IMR-90 (cell line): ENCODE measurements around the gene MED13. TPM values are rescaled to one million over a fixed set of nuclear protein-coding genes. Genes with fewer than 3 reads are reported as not detected.

Source experiments
- ATAC-seq: fragments of 200-7000 bp; cut with Tn5 transposase; 2 replicates; pipeline ENCODE4 v1.9.1; 2020; ENCODE audit warnings: low read depth, mild to moderate bottlenecking, moderate library complexity
- BruUV-seq: library from RNA; stranded (reverse); fragments of 400-500 nt; replicated peaks from 2 replicates; lab custom pipeline; 2021; lab: Mats Ljungman, UMichigan
- CTCF ChIA-PET: fragments of 300-600 bp; formaldehyde crosslinking; extraction: SDS; loops from one replicate; lab custom pipeline; 2021; ENCODE audit warnings: antibody characterized with exemption; lab: Yijun Ruan, JAX
- POLR2A ChIA-PET: fragments of 300-600 bp; sonication (Branson Sonifier 250); formaldehyde crosslinking; loops from one replicate; lab custom pipeline; 2022; ENCODE audit warnings: antibody characterized with exemption; ENCODE audit not compliant: unreplicated experiment; lab: Charles Lee
- DNase-seq: peaks from one replicate; pipeline ENCODE4 v3.0.0; 2013
- H2AFZ ChIP-seq: replicated peaks from 2 replicates; pipeline ENCODE3; 2013; ENCODE audit warnings: low read length, mild to moderate bottlenecking; ENCODE audit not compliant: poor library complexity
- H2AK5ac ChIP-seq: 2 replicates; pipeline ENCODE4 v1.6.1; 2013; ENCODE audit warnings: low read depth, low read length, inconsistent platforms
- H2AK9ac ChIP-seq: replicated peaks from 2 replicates; pipeline ENCODE3; 2013; ENCODE audit warnings: mild to moderate bottlenecking, low read depth, low read length, moderate library complexity; ENCODE audit not compliant: poor library complexity
- H2BK120ac ChIP-seq: 2 replicates; pipeline ENCODE4 v1.6.1; 2013; ENCODE audit warnings: low read depth, low read length, inconsistent platforms
- H2BK15ac ChIP-seq: 3 replicates; pipeline ENCODE4 v1.6.1; 2013; ENCODE audit warnings: low read depth, low read length, inconsistent platforms
- H2BK20ac ChIP-seq: 2 replicates; pipeline ENCODE4 v1.6.1; 2013; ENCODE audit warnings: low read depth, mild to moderate bottlenecking, inconsistent platforms, low read length, moderate library complexity
- H2BK5ac ChIP-seq: 2 replicates; pipeline ENCODE4 v1.6.1; 2013; ENCODE audit warnings: mild to moderate bottlenecking, low read depth, low read length, inconsistent platforms; ENCODE audit not compliant: poor library complexity, severe bottlenecking
- H3K14ac ChIP-seq: replicated peaks from 2 replicates; pipeline ENCODE4 v1.6.1; 2013; ENCODE audit warnings: low read depth, low read length, inconsistent platforms
- H3K18ac ChIP-seq: 2 replicates; pipeline ENCODE4 v1.6.1; 2013; ENCODE audit warnings: low read depth, low read length, control low read depth
- H3K23ac ChIP-seq: 2 replicates; pipeline ENCODE4 v1.6.1; 2013; ENCODE audit warnings: low read depth, low read length, inconsistent platforms
- H3K27ac ChIP-seq: 2 replicates; pipeline ENCODE4 v1.5.1; 2013; ENCODE audit warnings: mild to moderate bottlenecking, control low read depth, low read length; ENCODE audit not compliant: insufficient read depth
- H3K27me3 ChIP-seq: 2 replicates; pipeline ENCODE4 v1.6.1; 2013; ENCODE audit warnings: low read length; ENCODE audit not compliant: control insufficient read depth, insufficient read depth
- H3K36me3 ChIP-seq: 2 replicates; pipeline ENCODE4 v1.6.1; 2013; ENCODE audit warnings: low read length, mixed read lengths; ENCODE audit not compliant: control insufficient read depth, insufficient read depth
- H3K4ac ChIP-seq: 2 replicates; pipeline ENCODE4 v1.6.1; 2013; ENCODE audit warnings: low read depth, low read length, inconsistent platforms
- H3K4me1 ChIP-seq: 2 replicates; pipeline ENCODE4 v1.6.1; 2013; ENCODE audit warnings: low read length, mixed read lengths; ENCODE audit not compliant: control insufficient read depth, insufficient read depth
- H3K4me2 ChIP-seq: 2 replicates; pipeline ENCODE4 v1.6.1; 2013; ENCODE audit warnings: low read depth, mild to moderate bottlenecking, control low read depth, low read length, moderate library complexity
- H3K4me3 ChIP-seq: 2 replicates; pipeline ENCODE4 v1.5.1; 2013; ENCODE audit warnings: low read depth, mild to moderate bottlenecking, control low read depth, low read length, moderate library complexity; ENCODE audit not compliant: insufficient read depth
- H3K56ac ChIP-seq: 2 replicates; pipeline ENCODE4 v1.6.1; 2013; ENCODE audit warnings: low read length, inconsistent platforms; ENCODE audit not compliant: insufficient read depth; ENCODE audit errors: extremely low read depth
- H3K79me1 ChIP-seq, 2 experiments: 2 replicates each; pipeline ENCODE4 v1.6.1; 2013; ENCODE audit warnings: low read length in 2 of 2, inconsistent platforms in 1 of 2, low read depth in 1 of 2
- H3K9ac ChIP-seq: 2 replicates; pipeline ENCODE4 v1.6.1; 2013; ENCODE audit warnings: low read depth, low read length, control low read depth
- H3K9me1 ChIP-seq: 2 replicates; pipeline ENCODE4 v1.6.1; 2013; ENCODE audit warnings: low read length, inconsistent platforms; ENCODE audit not compliant: insufficient read depth
- H3K9me3 ChIP-seq: 2 replicates; pipeline ENCODE4 v1.6.1; 2013; ENCODE audit warnings: low read length; ENCODE audit not compliant: control insufficient read depth, insufficient read depth
- H4K20me1 ChIP-seq: 2 replicates; pipeline ENCODE4 v1.6.1; 2013; ENCODE audit warnings: low read length, inconsistent platforms; ENCODE audit not compliant: insufficient read depth
- H4K5ac ChIP-seq: 2 replicates; pipeline ENCODE4 v1.6.1; 2013; ENCODE audit warnings: mild to moderate bottlenecking, low read depth, low read length, control low read depth
- H4K8ac ChIP-seq, 2 experiments: 2 replicates each; pipeline ENCODE4 v1.6.1; 2013; ENCODE audit warnings: low read depth in 2 of 2, low read length in 2 of 2, control low read depth in 1 of 2, inconsistent platforms in 1 of 2
- H4K91ac ChIP-seq: 2 replicates; pipeline ENCODE4 v1.6.1; 2013; ENCODE audit warnings: low read depth, low read length, inconsistent platforms; ENCODE audit not compliant: insufficient read depth
- CEBPB ChIP-seq: IDR thresholded peaks from 2 replicates; pipeline ENCODE4 v1.6.1; 2012; ENCODE audit warnings: low read depth, low read length, improper control_type of control experiment
- CHD1 ChIP-seq: IDR thresholded peaks from 2 replicates; pipeline ENCODE4 v1.6.1; 2012; ENCODE audit warnings: low read depth, low read length, improper control_type of control experiment
- CTCF ChIP-seq: conservative IDR thresholded peaks from 2 replicates; pipeline ENCODE4 v1.5.1; 2012; ENCODE audit warnings: mild to moderate bottlenecking, low read depth, low read length, improper control_type of control experiment
- ELK1 ChIP-seq: fragments of 150-350 bp; IDR thresholded peaks from 2 replicates; pipeline ENCODE4 v1.6.1; 2016; ENCODE audit warnings: low read depth, mild to moderate bottlenecking, low read length, moderate library complexity, borderline replicate concordance
- FOS ChIP-seq: fragments of 150-350 bp; IDR thresholded peaks from 2 replicates; pipeline ENCODE4 v1.6.1; 2016; ENCODE audit warnings: low read depth, low read length
- MAFK ChIP-seq: IDR thresholded peaks from 2 replicates; pipeline ENCODE4 v1.6.1; 2012; ENCODE audit warnings: low read depth, low read length, improper control_type of control experiment
- MAZ ChIP-seq: IDR thresholded peaks from 2 replicates; pipeline ENCODE4 v1.6.1; 2012; ENCODE audit warnings: low read depth, mild to moderate bottlenecking, low read length, improper control_type of control experiment, moderate library complexity, borderline replicate concordance
- MXI1 ChIP-seq: IDR thresholded peaks from 2 replicates; pipeline ENCODE4 v1.6.1; 2012; ENCODE audit warnings: low read depth, mild to moderate bottlenecking, low read length, moderate library complexity, borderline replicate concordance
- NFE2L2 ChIP-seq: fragments of 150-350 bp; IDR thresholded peaks from 2 replicates; pipeline ENCODE4 v1.6.1; 2016; ENCODE audit warnings: low read depth, mild to moderate bottlenecking, low read length
- POLR2A ChIP-seq: IDR thresholded peaks from 2 replicates; pipeline ENCODE4 v1.6.1; 2012; ENCODE audit warnings: mild to moderate bottlenecking, low read depth, low read length
- RAD21 ChIP-seq: IDR thresholded peaks from 2 replicates; pipeline ENCODE4 v1.6.1; 2012; ENCODE audit warnings: low read length, improper control_type of control experiment
- RCOR1 ChIP-seq: IDR thresholded peaks from 2 replicates; pipeline ENCODE4 v1.6.1; 2012; ENCODE audit warnings: mild to moderate bottlenecking, low read length, improper control_type of control experiment; ENCODE audit not compliant: insufficient replicate concordance
- RFX5 ChIP-seq: IDR thresholded peaks from 2 replicates; pipeline ENCODE4 v1.8.0; 2012; ENCODE audit warnings: low read depth, mild to moderate bottlenecking, low read length, moderate library complexity
- SMC3 ChIP-seq: fragments of 150-350 bp; IDR thresholded peaks from 2 replicates; pipeline ENCODE4 v1.6.1; 2016; ENCODE audit warnings: low read depth, mild to moderate bottlenecking, antibody characterized with exemption, low read length, moderate library complexity
- USF2 ChIP-seq: fragments of 150-350 bp; IDR thresholded peaks from 2 replicates; pipeline ENCODE4 v1.6.1; 2017; ENCODE audit warnings: mild to moderate bottlenecking, antibody characterized with exemption, low read length, low read depth
- WGBS, 2 experiments: methylation state at CpG; one replicate each; pipeline versions ENCODE4 v1.1.5 to v1.1.7; 2013; ENCODE audit warnings: missing lambda C conversion rate in 2 of 2; ENCODE audit not compliant: insufficient read length in 1 of 2; ENCODE audit errors: extremely low coverage in 2 of 2; 5-methylcytosine and 5-hydroxymethylcytosine counted together
- dilution Hi-C: fragments of 300-500 bp; cut with HindIII; formaldehyde crosslinking; loops from one replicate; pipeline ENCODE4 v1.14.3; 2018; ENCODE audit warnings: low sequenced_read_pairs; ENCODE audit not compliant: unreplicated experiment
- in situ Hi-C: fragments of 300-500 bp; cut with MboI; formaldehyde crosslinking; loops from 3 replicates; pipeline ENCODE4 v1.14.3; 2019; ENCODE audit warnings: low sequenced_read_pairs, inconsistent platforms, mixed read lengths
- intact Hi-C: fragments of 100-400 bp; cut with micrococcal nuclease; formaldehyde crosslinking; loops from 2 replicates; pipeline ENCODE4 v1.10.0; 2022
- polyA plus RNA-seq, 3 experiments: library from polyadenylated mRNA; depleted of rRNA; stranded (reverse); fragments of >200 nt; gene quantifications; 2 replicates each; pipeline ENCODE4 v1.2.3, GENCODE V29; 2012; ENCODE audit warnings: low replicate concordance in 1 of 3
- total RNA-seq: library from RNA; depleted of rRNA; stranded (reverse); fragments of >200 nt; gene quantifications from 2 replicates; pipeline ENCODE4 v1.2.3, GENCODE V29; 2012

Gene MED13
- total and polyA plus RNA-seq, 2 of the 4 experiments (the other 2 are of a cell fraction) = 9.7 to 67.2 TPM

- BruUV-seq = no TSS peak
- Histone ChIP-seq H3K27ac (no peak overlapping the region), H3K27me3 (no peaks in the 10 kb centered on the region), H4K20me1 (no peaks in the 10 kb centered on the region), H2BK120ac (no peak overlapping the region), H2AFZ (no peak overlapping the region), H2AK9ac (no peak overlapping the region), H3K4me3 (no peak overlapping the region), H2AK5ac (no peak overlapping the region), H2BK5ac (no peak overlapping the region), H3K23ac (no peak overlapping the region), H3K4ac (no peak overlapping the region), H3K4me1 (peaks cover 2% of the 10 kb centered on the region; the same call in 1 of the 2 replicates), H2BK15ac (no peak overlapping the region), H3K56ac (no peak overlapping the region), H3K14ac (no peak overlapping the region), H3K18ac (no peak overlapping the region), H3K9me1 (peaks cover 3% of the 10 kb centered on the region; the same call in 1 of the 2 replicates), H3K9ac (no peak overlapping the region), H3K4me2 (no peak overlapping the region), H4K5ac (no peak overlapping the region), H4K91ac (no peak overlapping the region), H3K79me1 (peaks cover 7 to 39% of the 10 kb centered on the region in 2 experiments), H2BK20ac (no peak overlapping the region), H3K9me3 (no peaks in the 10 kb centered on the region), H4K8ac (no peak overlapping the region), H3K36me3 (peaks cover 31% of the 10 kb centered on the region)
- POLR2A ChIA-PET = no interaction called here
- DNase-seq (no peak), ATAC-seq (no peak)
- CTCF ChIA-PET = no interaction called here
- intact Hi-C loops (no loop called here), dilution Hi-C loops (no loop called here), in situ Hi-C loops (no loop called here)
- no CpG with 5 or more reads among the region's 1 CpG for WGBS, 2 experiments
- no peak for TF ChIP-seq NFE2L2
- no peak for TF ChIP-seq FOS
- TF ChIP-seq RCOR1 = no peak
- no peak for TF ChIP-seq RAD21
- no peak for TF ChIP-seq USF2
- no peak for TF ChIP-seq CEBPB
- no peak for TF ChIP-seq MXI1
- TF ChIP-seq CTCF = no peak
- TF ChIP-seq ELK1 = no peak
- TF ChIP-seq SMC3 = no peak
- no peak for TF ChIP-seq MAFK
- TF ChIP-seq MAZ = no peak
- TF ChIP-seq RFX5 = no peak
- no peak for TF ChIP-seq CHD1
- TF ChIP-seq POLR2A = no peak
These were observed 95.0 kb downstream of the MED13 start for GRCh38 chr17:61970030-61970429.
